HEK293 (cell line): ENCODE data around the gene KIR2DL4.

Source experiments
- CTCF ChIP-seq: fragments of 450-650 bp; formaldehyde crosslinking; IDR thresholded peaks from 2 replicates; pipeline ENCODE4 v1.5.1; 2016; ENCODE audit warnings: missing biosample characterization, missing genetic modification characterization
- KLF10 ChIP-seq: fragments of 450-650 bp; IDR thresholded peaks from 2 replicates; pipeline ENCODE4 v1.5.1; 2018; ENCODE audit warnings: missing biosample characterization, mild to moderate bottlenecking, missing genetic modification characterization
- ZNF501 ChIP-seq: fragments of 450-650 bp; formaldehyde crosslinking; IDR thresholded peaks from 2 replicates; pipeline ENCODE4 v1.5.1; 2016; ENCODE audit warnings: missing biosample characterization, missing genetic modification characterization
- ZNF768 ChIP-seq: fragments of 450-650 bp; formaldehyde crosslinking; IDR thresholded peaks from 2 replicates; pipeline ENCODE4 v1.5.1; 2018; ENCODE audit warnings: missing biosample characterization, mild to moderate bottlenecking, missing genetic modification characterization
- TF ChIP-seq, protein P1 (sequence below): fragments of 450-650 bp; formaldehyde crosslinking; IDR thresholded peaks from 2 replicates; pipeline ENCODE4 v1.5.1; 2017; ENCODE audit warnings: missing biosample characterization, missing genetic modification characterization

DNA sequence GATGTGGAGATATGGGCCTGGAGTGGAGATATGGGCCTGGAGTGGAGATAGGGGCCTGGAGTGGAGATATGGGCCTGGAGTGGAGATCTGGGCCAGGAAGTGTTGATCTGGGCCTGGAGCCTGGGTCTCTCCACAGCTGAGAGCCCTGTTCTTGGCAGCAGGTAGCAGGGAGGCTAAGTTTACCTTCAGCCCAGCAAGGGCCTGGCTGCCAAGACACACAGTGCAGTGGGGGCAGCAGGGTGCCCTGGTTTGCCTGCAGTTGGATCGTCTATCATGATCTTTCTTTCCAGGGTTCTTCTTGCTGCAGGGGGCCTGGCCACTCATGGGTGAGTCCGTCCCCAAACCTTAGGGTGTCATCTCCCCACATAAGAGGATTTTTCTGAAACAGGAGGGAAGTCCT lies 47.5 kb downstream of the KIR2DL4 start:
- TF ChIP-seq ZNF768 (tag by site-specific recombination) = no peak
- no peak for TF ChIP-seq ZNF501 (tag by site-specific recombination)
- TF ChIP-seq KLF10 (tag by site-specific recombination) = no peak
- no peak for TF ChIP-seq CTCF
- TF ChIP-seq, protein P1, sequence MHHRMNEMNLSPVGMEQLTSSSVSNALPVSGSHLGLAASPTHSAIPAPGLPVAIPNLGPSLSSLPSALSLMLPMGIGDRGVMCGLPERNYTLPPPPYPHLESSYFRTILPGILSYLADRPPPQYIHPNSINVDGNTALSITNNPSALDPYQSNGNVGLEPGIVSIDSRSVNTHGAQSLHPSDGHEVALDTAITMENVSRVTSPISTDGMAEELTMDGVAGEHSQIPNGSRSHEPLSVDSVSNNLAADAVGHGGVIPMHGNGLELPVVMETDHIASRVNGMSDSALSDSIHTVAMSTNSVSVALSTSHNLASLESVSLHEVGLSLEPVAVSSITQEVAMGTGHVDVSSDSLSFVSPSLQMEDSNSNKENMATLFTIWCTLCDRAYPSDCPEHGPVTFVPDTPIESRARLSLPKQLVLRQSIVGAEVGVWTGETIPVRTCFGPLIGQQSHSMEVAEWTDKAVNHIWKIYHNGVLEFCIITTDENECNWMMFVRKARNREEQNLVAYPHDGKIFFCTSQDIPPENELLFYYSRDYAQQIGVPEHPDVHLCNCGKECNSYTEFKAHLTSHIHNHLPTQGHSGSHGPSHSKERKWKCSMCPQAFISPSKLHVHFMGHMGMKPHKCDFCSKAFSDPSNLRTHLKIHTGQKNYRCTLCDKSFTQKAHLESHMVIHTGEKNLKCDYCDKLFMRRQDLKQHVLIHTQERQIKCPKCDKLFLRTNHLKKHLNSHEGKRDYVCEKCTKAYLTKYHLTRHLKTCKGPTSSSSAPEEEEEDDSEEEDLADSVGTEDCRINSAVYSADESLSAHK = no peak
